IPS-11a (cell line): ENCODE data around the gene C7.
"Not testable (repeated sequence)": the region's sequence is repeated elsewhere in the genome, so short reads cannot be mapped to it uniquely, and the experiment has no call there.

Source experiments
- H3K4me3 ChIP-seq: one replicate; pipeline ENCODE4 v1.5.1; 2013; ENCODE audit warnings: low read depth, low read length, control low read depth

C7 gene

DNA sequence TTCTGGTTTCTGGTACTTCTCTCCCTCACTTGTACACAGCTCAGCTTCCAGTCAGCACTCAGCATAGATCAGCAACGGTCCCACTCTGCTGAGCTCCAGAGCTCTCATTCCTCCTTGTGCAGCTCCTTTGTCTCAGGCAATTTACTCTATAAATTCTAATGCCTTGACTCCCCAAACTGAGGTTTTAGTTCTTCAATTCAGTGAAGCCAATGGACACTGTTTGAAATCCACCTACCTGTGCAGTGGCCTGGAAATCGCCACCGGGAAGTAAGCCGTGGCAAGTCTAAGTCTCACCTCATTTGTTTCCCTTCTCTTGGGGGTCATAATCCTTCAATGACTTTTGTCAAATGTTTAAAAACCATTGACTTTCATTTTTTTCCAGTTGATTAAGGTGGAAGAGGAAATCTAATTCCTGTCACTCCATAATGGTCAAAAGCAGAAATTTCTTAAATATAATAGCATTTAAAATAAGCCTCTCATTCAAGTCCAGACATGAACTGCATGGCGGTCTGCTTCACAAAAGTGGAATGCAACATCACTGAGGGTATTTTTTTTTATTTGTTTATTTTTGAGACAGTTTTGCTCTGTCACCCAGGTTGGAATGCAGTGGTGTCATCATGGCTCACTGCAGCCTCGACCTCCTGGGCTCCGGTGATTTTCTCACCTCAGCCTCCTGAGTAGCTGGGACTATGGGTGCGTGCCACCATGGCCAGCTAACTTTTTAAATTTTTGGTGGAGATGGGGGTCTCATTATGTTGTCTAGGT, 79.6 kb downstream of the C7 start:
- H3K4me3 ChIP-seq = no peak overlapping the region

- no peak overlapping the region for H3K4me3 ChIP-seq
Measured at GRCh38 chr5:40991168-40991980, 82.1 kb downstream of the C7 start.

- no peak overlapping the region for H3K4me3 ChIP-seq
Measured at GRCh38 chr5:40991981-40992559, 82.8 kb downstream of the C7 start.

DNA sequence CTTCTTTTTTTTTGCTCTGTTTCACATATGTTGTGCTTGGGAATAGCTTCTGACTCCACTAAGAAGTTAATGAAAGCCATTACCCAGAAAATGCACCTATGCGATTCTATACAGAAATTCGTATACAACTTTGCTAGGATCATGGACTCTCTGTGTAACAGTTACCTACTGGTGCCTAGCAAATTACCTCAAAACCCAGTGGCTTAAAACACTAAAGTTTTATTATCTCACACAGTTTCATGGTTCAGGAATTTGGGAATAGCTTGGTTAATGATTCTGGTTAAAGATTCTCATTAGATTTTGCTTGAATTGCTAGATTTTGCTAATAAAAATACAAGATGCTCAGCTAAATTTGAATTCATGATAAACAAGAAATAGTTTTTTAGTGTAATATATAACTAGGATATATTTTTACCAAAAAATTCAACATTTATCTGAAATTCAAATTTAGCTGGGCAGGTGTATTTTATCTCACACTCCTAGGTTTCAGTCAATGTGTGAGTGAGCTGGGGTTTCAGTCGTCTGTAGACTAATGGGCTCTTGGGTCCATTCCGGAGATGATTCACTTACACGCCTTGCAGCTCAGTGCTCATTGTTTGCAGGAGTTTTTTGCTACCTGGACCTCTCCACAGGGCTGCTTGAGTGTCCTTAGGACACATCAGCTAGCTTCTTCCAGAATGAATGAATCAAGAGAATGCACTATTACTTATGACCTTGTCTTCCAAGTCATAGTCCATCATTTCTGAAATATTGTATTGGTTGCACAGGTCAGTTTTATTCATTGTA, 86.7 kb downstream of the C7 start:
- H3K4me3 ChIP-seq = no peak overlapping the region

- no peak overlapping the region for H3K4me3 ChIP-seq
Measured at GRCh38 chr5:40999142-40999541, 89.8 kb downstream of the C7 start.

DNA sequence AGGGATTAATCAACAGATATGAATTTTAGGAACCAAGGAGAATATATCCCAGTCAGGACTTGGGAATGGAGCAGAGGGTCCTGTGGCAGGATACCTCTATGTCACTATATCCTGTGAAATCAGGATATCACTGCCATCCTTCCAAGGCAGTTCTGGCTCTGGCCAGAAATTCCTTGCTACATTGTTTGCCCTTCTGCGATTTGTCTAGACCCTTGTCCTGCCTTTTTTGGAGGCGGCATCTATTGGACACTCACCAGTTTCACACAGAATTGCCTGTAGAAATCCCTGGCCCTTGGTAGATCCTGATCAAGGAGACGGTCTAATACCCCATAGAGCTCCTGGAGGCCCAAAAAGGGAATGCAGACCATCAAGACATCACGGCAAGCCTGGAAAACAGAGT, 90.7 kb downstream of the C7 start:
- H3K4me3 ChIP-seq = no peak overlapping the region

DNA sequence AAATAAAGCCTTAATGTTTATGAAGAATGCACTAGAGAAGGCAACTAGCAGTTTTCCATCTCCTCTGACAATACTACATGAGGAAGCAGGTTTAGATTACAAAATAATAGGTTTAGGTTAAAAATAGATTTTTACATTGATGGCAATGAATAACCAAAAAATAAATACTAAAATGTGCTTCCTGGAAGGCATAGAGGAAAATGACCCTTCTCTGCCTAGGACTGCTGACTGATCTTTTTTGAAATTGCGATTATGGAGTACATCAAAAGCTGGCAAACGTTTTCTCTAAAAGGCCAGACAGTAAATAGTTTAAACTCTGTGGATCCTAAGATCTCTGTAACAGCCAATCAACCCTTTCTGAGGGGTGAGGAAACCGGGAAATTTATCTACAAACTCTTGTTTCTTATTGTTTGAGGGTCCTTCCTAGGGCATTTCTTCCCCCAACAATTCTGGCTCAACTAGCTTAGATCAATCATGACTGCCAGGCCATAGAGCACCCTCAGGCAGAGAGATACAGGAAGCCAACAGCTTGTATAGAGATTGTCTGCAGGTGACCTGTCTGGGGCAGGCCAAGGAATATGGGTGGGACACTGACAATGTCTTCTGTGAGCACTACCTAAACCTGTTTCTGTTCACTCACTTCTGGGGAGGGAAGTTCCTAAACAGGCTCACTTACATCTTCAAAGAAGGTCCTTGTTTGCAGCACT, 94.5 kb downstream of the C7 start:
- no peak overlapping the region for H3K4me3 ChIP-seq

DNA sequence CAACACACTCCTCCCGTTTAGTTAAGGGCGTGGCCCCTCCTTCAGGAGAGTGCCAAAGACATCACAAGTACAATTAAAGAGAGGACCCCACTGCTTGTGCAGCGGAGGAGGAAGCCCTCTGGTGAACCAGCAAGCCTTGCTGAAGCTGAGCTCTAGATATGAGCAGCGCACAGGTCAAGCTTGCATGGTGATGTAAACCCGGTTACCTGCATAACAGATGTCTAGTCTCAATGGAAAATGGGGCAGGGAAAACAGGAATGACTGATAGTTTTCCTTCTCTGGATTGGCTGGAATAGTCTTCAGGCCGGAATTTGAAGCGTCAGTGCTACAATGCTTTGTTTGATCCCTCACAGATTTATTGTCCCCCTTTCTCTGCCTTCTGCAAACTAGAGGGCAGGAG, 95.6 kb downstream of the C7 start:
- no peak overlapping the region for H3K4me3 ChIP-seq

DNA sequence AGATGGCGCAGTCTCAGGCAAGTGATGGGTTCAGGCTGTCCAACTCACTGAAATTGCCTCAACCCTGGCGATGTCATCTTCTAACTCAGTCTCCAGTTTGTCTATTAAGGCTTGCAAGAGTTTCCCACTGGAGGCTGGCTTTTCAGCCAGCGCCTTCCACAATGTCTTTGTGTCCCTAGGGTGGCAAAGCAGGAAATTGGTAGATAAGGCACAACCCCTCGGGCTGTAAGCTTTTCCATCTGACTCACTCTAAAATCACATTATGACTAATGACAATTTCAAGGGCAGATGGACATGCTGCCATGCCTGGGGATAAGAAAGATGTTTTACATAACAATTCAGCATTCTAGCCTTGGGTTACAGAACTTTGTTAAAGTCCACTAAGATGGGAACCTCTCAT, 99.9 kb downstream of the C7 start:
- no peak overlapping the region for H3K4me3 ChIP-seq

DNA sequence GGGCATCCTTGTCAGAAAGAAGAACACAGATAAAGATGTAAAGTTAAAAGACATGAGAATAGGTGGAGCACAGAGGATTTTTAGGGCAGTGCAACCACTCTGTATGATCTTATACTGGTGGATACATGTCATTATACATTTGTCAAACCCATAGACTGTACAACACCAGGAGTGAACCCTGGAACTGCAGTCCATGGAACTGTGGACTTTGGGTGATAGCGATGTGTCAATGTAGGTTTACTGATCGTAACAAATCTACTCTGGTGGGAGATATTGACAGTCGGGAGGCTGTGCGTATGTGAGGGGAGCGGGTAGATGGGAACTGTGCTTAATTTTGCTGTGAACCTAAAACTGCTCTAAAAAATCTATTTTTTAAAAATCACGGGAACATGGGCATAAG, 101.3 kb downstream of the C7 start:
- H3K4me3 ChIP-seq = no peak overlapping the region

DNA sequence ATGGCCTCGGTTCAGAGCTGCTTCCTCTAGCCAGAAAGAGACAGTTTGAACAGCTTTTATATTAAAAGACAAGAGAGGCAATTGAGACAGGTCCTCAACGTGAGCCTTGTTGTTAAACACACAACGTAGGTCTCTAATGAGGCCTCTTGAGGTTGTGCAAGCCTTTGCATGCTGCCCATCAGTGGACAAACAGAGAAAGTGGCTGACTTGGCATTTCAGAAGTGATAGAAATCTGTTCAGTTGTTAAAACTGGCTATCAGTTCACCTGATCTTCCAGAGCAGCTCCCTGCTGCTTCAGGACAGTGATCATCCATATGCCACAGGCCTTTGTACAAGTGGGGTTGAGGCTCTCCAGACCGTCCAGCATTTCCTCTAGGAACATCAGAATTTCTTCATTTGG, 103.0 kb downstream of the C7 start:
- no peak overlapping the region for H3K4me3 ChIP-seq

DNA sequence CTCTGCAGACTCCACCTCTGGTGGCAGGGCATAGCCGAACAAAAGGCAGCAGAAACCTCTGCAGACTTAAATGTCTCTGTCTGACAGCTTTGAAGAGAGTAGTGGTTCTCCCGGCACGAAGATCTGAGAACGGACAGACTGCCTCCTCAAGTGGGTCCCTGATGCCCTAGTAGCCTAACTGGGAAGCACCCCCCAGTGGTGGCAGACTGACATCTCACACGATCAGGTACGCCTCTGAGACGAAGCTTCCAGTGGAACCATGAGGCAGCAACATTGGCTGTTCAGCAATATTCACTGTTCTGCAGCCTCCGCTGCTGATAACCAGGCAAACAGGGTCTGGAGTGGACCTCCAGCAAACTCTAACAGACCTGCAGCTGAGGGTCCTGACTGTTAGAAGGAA, 113.3 kb downstream of the C7 start:
- not testable (repeated sequence) for H3K4me3 ChIP-seq
